HCEC 1CT (cell line): ENCODE measurements around the gene NDUFA3.
A peak's percentile ranks its signal among the peaks of the same experiment; 100 is the strongest.

Experiments
- DNase-seq: peaks from one replicate; pipeline ENCODE4 v3.0.0-alpha.2; 2017

Gene NDUFA3

GRCh38 chr19:54141356-54141755, 38.7 kb downstream of the NDUFA3 start:
- DNase-seq, result peak; percentile 9

GRCh38 chr19:54142166-54142780, 39.6 kb downstream of the NDUFA3 start:
- DNase-seq, result no peak

- no peak for DNase-seq
Measured at GRCh38 chr19:54145541-54146158, 43.0 kb downstream of the NDUFA3 start.

DNA sequence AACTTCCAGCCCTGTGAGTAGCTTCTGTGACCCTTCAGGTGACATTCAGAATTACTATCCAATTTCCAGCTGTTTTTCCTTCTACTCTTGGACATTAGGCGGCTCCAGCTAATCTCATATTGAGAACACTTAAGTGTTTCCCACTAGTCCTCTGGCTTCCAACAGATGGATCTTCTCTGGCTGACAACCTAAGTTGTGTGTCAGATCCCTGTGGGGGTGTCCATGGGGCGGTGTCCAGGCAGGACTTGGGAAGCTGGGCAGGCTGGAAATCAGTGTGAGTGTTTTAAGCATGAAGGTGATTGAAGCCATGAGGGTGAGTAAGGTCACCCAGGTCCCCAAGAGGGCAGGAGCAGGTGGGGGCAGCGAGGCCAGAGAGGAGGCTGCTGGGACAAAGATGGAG, 45.0 kb downstream of the NDUFA3 start:
- peak; percentile 19 for DNase-seq

GRCh38 chr19:54148158-54148557, 45.5 kb downstream of the NDUFA3 start:
- no peak for DNase-seq

- DNase-seq, result no peak
Measured at GRCh38 chr19:54149021-54149812, 46.6 kb downstream of the NDUFA3 start.

DNA sequence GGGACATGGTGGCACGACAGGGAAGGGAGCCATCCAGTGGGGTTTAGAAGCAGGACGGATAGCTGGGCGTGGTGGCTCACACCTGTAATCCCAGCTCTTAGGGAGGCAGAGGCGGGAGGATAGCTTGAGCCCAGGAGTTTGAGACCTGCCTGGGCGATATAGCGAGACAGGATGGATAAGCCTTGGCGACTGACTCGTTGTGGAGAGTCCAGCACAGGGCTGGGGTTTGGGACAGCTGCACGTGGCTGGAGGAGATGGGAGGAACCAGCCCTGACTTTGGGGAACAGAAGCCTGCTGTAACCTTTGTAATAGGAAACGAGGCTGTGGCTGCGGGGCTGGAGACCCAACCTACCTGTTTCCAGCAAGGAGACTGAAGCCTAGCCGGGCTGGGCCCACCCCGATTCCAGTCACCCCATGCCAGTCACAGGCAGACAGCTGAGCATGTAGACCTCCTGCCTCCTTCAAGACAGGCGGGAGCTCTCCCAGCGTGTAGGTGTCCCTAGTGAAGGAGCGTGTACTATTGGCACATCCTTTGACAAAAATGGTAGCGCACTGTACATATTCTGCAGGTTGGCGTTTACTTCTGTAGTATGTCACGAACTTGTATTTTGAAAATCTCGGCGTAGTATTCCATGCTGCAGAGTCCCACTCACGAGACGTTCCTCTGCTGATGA, 48.8 kb downstream of the NDUFA3 start:
- DNase-seq, result no peak

- no peak for DNase-seq
Measured at GRCh38 chr19:54152267-54152666, 49.6 kb downstream of the NDUFA3 start.

- DNase-seq, result no peak
Measured at GRCh38 chr19:54152878-54153524, 50.3 kb downstream of the NDUFA3 start.

DNA sequence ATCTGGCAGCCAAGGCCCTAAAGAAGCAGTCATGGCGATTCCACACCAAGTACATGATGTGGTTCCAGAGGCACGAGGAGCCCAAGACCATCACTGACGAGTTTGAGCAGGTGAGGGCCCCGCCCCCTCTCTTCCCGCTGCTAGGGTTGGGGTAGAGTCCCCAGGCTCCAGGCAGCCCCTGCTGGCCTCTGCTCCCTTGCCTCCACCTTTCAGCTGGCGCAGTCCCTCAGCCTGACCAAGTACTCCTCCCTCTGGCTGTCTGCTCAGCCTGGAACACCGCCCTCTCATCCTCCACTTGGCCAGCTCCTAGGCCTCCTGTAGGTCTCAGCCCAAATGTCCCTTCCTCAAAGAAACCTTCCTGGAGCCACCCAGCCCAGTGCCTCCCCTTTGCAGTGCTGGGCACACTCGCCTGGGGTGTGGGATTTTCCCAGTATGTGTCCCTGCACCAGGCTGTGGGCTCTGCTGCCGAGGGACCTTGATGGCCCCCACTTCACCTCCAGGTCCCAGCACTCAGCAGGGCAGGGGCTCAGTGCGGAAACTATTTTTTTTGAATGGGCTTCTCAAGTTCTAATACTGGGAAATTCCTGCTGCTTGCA, 51.2 kb downstream of the NDUFA3 start:
- no peak for DNase-seq

GRCh38 chr19:54154603-54155345, 52.1 kb downstream of the NDUFA3 start:
- peak; percentile 50 for DNase-seq

DNA sequence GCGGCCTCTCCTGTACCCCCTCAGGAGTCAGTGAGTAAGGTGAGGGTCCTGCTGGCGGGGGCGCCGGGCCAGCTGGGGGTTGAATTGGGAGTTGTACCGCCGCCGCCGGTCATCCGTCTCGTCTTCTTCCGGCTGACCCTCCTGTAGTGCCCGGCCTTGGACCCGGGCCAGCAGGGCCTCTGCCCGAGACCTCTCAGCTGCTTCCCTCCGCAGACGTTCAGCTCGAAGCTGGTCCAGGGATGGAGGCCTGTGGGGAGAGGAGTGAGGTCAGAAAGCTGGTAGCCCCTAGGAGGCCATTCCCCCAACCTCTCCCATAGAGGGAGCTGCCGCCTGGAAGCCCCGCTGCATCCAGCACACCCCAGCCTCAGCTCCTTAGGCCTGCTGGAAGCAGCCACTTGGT, 53.0 kb downstream of the NDUFA3 start:
- no peak for DNase-seq

DNA sequence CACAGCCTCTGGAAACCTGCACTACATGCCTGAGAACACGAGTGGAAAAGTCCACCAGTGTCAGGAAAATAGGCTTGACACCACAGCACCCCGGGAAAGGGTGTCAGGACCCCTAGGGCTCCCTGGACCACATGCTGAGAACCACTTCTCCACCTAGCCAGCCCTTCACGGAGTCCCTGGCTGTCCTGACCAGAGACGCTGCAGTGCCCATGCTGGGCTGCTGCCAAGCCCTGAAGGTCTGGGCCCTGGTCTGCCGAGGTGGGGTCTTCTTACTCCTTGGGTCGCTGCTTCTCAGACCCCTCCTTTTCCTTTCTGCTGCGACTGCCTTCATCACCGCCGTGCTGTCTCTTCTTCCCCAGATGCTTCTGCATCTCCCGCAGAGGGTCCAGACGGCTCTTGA, 53.8 kb downstream of the NDUFA3 start:
- DNase-seq, result no peak

DNA sequence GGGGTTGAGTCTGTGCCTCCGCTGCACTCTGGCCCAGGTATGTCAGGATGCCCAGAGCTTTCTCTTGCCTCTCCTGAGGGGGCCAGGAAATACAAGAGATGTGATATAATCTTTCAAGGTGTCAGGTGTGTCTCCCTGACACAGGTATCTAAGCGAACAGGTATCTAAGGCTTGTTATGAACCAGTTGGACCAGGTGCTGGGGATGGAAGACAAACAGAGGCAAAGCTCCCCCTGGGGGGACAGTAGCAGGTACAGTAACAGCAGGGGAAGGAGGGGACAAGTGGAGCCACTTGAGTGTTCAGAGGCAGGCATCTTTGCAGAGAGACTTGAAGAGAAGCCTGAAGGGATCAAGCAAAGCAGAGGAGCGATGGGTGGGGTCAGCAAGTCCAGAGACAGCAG, 54.3 kb downstream of the NDUFA3 start:
- DNase-seq, result no peak
